Activated T-helper 9 cell treated with anti-CD3 and anti-CD28 coated beads, Interleukin-2, amount 50 U/mL, for 16 hours (primary cell): ENCODE measurements around the gene TMEM270.
"Not testable (repeated sequence)": the region's sequence is repeated elsewhere in the genome, so short reads cannot be mapped to it uniquely, and the experiment has no call there.

Experiments
- DNase-seq: peaks from one replicate; pipeline ENCODE4 v3.0.0-alpha.2; 2020; ENCODE audit warnings: low read depth

Gene TMEM270

GRCh38 chr7:73861305-73861704, 346 bp downstream of the TMEM270 start:
- DNase-seq = no peak

DNA sequence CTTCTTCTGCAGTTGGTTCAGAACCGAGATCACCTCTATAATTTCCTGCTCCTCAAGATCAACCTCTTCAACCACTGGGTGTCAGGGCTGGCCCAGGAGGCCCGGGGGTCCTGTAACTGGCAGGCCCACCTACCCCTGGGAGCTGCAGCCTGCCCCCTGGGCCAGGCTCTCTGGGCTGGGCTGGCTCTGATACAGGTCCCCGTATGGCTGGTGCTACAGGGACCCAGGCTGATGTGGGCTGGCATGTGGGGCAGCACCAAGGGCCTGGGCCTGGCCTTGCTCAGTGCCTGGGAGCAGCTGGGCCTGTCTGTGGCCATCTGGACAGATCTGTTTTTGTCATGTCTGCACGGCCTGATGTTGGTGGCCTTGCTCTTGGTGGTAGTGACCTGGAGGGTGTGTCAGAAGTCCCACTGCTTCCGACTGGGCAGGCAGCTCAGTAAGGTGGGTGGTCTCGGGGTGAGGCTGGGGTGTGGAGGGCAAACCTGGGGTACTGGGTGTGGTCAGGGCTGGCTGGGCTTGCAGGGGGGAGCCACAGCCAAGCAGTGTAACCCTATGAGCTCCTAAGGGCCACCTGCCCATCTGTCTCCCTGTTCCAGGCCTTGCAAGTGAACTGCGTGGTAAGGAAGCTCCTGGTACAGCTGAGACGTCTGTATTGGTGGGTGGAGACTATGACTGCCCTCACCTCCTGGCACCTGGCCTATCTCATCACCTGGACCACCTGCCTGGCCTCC, 4.2 kb downstream of the TMEM270 start:
- DNase-seq = no peak

DNA sequence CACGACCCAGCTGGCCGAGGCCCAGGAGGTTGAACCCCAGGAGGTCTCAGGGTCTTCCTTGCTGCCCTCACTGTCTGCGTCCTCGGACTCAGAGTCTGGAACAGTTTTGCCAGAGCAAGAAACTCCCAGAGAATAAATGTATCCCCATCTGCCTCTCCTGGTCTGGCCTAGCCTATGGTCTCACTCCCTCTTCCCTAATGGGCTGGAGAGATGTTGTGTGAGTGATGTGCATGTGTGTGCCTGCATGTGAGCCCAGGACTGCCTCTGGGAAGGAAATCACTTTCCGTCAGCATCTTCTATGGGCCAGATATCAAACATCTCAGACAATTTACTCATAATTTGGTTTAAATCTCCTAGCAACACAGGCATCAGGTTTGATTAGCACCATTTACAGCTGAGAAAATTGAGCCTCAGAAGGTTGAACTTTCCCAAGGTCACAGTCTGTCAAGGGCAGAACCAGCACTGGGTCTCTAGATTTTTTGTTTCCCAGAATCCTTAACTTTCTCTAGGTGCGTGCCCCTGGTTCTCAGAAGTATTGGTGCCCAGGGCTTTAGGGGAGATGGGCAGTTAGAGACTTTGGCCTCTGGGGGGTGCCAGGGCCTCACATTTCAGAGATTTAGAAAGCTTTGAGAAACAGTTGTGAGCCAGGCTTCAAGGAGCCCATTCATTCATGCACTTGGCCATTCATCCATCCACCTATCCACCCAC, 4.9 kb downstream of the TMEM270 start:
- no peak for DNase-seq

GRCh38 chr7:73866446-73866767, 5.4 kb downstream of the TMEM270 start:
- no peak for DNase-seq

GRCh38 chr7:73869011-73869798, 8.2 kb downstream of the TMEM270 start:
- DNase-seq = no peak

DNA sequence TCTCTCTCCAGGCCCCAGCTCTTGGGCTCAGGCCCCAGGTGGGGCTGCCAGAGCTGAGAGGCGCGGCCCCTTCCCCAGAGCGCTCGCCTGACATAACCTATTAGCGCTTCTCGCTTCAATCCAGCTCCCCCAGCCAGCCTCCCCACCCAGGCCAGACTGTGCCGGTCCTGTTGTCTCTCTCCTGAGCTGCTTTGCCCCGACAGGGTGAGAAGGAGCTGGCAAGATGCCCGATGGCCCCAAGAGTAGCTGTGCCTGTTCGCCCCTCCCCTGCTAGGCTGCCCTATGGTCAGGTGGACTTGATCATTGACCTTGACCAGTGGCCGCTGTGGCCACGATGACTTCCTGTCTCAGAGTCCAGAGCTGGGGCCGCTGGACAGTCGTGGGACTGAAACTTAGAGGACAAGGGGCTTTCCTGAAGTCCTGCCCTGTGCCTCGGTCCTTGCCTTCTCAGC, 9.1 kb downstream of the TMEM270 start:
- DNase-seq = no peak

GRCh38 chr7:73871163-73872011, 10.4 kb downstream of the TMEM270 start:
- DNase-seq = no peak

GRCh38 chr7:73872056-73872908, 11.3 kb downstream of the TMEM270 start:
- DNase-seq = no peak

DNA sequence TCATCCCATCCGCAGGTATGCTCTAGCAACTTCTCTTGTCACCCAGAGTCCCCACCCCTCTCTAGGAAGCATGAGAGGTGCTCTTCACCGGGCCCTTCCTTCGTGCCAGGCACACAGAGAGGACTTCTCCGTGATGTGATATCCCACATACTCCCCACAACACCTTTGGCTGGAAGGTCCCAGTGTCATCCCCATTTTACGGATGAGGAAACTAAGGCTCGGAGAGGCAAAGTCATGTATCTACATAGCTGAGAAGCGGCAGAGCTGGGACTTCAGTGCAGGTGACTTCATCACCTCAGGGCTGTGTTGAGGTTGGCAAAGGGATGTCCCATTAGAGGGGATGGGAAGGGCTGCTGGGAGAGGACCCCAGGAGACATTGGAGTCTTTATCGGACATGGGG, 15.4 kb downstream of the TMEM270 start:
- no peak for DNase-seq

GRCh38 chr7:73876973-73877372, 16.0 kb downstream of the TMEM270 start:
- no peak for DNase-seq

- DNase-seq = no peak
Observed at GRCh38 chr7:73879977-73880681, 19.2 kb downstream of the TMEM270 start.

- DNase-seq = no peak
Observed at GRCh38 chr7:73880755-73881328, 19.9 kb downstream of the TMEM270 start.

GRCh38 chr7:73881352-73882046, 20.5 kb downstream of the TMEM270 start:
- DNase-seq = no peak

DNA sequence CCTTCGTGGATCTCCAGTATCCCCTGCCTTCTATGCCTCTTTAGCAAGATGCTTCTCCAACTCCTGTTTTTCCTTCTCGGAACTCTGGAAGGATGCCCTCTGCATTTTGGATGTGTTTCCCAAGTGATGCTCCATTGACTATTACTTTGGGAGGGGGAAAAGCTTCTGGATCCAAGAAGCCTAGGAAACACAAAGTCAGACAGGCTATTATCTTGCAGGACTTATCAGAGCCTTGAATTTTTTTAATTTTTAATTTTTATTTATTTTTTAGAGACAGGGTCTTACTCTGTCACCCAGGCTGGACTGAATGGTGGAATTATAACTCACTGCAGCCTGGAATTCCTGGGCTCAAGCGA, 21.1 kb downstream of the TMEM270 start:
- DNase-seq = no peak

DNA sequence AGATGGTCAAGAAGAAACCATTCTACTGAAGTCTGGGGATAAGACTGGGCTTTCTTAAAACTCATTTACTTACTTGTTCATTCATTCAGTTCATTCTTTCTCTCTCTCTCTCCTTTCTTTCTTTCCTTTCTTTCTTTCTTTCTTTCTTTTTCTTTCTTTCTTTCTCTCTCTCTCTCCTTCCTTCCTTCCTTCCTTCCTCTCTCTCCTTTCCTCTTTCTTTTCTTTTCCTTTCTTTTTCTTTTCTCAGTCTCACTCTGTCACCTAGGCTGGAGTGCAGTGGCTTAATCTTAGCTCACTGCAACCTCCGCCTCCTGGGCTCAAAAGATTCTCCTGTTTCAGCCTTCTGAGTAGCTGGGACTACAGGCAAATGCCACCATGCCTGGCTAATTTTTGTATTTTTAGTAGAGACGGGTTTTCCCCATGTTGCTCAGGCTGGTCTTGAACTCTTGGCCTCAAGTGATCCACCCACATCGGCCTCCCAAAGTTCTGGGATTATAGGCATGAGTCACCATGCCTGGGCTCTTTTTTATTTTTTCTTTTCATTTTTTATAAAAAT, 24.0 kb downstream of the TMEM270 start:
- not testable (repeated sequence) for DNase-seq

GRCh38 chr7:73885433-73885974, 24.5 kb downstream of the TMEM270 start:
- no peak for DNase-seq

DNA sequence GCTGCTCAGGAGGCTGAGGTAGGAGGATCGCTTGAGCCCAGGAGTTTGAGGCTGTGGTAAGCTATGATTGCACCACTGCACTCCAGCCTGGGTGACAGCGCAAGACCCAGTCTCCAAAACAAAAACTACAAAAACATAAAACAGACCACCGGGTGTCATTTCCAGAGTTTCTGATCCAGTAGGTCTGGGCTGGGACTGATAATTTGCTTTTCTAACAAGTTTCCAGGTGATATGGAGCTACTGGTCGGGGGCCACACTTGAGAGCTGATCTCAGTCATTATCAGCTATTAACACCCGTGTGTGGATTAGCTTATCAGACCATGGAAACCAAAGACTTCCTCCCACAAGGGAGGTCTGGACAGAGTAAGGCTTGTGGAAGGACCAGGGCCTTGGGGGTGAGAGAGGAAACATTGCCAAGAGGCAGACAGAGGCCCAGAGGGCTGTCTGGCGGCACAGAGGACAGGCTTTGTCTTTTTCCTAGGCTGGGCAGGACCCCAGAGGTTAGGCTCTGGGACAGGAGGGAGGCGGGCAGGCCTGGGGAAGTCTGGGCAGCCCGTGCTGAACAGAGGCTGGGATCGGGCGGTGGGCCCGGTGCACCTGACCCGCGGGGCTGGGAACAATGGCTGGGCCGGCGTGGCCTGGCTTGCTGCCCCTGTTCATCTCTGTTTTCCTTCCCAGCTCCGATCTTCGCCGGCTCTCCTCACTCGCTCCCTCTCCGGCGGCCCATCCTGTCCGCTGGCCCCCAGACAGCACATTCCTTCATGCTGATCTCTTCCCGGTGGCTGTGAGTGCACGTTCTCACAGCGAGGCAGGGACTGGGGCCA, 25.2 kb downstream of the TMEM270 start:
- DNase-seq = no peak

DNA sequence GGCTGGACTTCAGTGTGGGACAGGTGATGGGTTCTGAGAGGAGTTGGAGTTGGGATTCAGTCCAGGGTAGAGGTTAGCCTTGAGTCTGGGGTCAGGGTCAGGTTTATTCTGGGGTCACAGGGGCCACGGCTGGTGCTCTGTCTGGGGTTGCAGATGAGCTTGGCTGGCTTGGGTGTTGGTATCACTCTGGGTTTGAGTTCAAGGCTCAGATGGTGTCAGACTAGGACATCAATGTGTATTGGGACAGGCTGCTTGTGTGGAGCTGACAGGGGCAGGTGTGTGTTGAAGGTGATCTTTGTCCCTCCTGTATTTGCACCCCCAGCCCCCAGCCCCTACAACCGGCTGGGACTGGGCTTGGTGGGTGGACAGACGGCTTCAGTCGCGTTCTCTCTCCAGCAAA, 26.8 kb downstream of the TMEM270 start:
- no peak for DNase-seq
